Measurements from ENCODE around the gene ZNF33B. TPM values are rescaled to one million over a fixed set of nuclear protein-coding genes. Genes with fewer than 3 reads are reported as not detected.

Gene ZNF33B
- total RNA-seq, 1 experiment from 2014 or later = 43.2 TPM

DNA sequence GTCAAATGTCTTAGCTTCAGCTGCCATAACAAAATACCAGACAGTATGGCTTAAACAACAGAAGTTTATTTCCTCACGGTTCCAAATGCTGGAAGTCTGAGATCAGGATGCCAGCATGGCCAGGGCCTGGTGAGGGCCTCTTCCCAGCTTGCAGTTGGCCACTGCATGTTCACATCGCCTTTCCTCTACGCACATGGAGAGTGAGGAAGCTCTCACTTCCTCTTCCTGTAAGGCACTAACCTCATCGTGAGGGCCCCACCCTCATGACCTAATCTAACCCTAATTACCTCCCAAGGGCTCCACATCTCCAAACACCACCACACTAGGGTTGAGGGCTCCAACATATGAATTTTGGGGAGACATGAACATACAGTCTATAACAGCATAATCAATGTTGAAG, 14.4 kb downstream of the ZNF33B start:
- no peak overlapping the region for H3K4me3 Mint-ChIP-seq (ENCODE audit: unreplicated experiment)
- Histone ChIP-seq H3K4me3 (ENCODE audit: low read depth, low read length) (no peak overlapping the region), H3K27me3 (replicated peaks; ENCODE audit: control insufficient read depth, insufficient read depth, low read length) (no peaks in the 10 kb centered on the region), H3K36me3 (ENCODE audit: control insufficient read depth, insufficient read depth, low read length) (peaks cover 5% of the 10 kb centered on the region; the same call in 1 of the 2 replicates), H3K9me3 (no peaks in the 10 kb centered on the region), H3K4me1 (no peaks in the 10 kb centered on the region)
- ChIA-PET POLR2A (no interaction called here), CTCF (no interaction called here)
- peaks cover 7% of the 10 kb centered on the region for H3K4me1 Mint-ChIP-seq (ENCODE audit: low read depth, unreplicated experiment)
- TF ChIP-seq, protein P1, sequence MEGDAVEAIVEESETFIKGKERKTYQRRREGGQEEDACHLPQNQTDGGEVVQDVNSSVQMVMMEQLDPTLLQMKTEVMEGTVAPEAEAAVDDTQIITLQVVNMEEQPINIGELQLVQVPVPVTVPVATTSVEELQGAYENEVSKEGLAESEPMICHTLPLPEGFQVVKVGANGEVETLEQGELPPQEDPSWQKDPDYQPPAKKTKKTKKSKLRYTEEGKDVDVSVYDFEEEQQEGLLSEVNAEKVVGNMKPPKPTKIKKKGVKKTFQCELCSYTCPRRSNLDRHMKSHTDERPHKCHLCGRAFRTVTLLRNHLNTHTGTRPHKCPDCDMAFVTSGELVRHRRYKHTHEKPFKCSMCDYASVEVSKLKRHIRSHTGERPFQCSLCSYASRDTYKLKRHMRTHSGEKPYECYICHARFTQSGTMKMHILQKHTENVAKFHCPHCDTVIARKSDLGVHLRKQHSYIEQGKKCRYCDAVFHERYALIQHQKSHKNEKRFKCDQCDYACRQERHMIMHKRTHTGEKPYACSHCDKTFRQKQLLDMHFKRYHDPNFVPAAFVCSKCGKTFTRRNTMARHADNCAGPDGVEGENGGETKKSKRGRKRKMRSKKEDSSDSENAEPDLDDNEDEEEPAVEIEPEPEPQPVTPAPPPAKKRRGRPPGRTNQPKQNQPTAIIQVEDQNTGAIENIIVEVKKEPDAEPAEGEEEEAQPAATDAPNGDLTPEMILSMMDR (IDR thresholded peaks at IDR 0.05; ENCODE audit: insufficient read depth in 1 of 2, low read depth in 1 of 2, low read length in 1 of 2, severe bottlenecking in 1 of 2, unreplicated experiment in 1 of 2) = no peak
- no peak overlapping the region for H3K27ac Mint-ChIP-seq (ENCODE audit: unreplicated experiment)
- H3K9me3 Mint-ChIP-seq (ENCODE audit: unreplicated experiment) = no peaks in the 10 kb centered on the region
- no TSS peak for BruUV-seq (replicated peaks)
- H3K27me3 Mint-ChIP-seq (ENCODE audit: insufficient read depth, unreplicated experiment) = no peaks in the 10 kb centered on the region
- intact Hi-C loops (cut with micrococcal nuclease; ENCODE audit: unreplicated experiment) = no loop called here
- no peak for DNase-seq
- H3K36me3 Mint-ChIP-seq (ENCODE audit: insufficient read depth, unreplicated experiment) = peaks cover 62% of the 10 kb centered on the region

DNA sequence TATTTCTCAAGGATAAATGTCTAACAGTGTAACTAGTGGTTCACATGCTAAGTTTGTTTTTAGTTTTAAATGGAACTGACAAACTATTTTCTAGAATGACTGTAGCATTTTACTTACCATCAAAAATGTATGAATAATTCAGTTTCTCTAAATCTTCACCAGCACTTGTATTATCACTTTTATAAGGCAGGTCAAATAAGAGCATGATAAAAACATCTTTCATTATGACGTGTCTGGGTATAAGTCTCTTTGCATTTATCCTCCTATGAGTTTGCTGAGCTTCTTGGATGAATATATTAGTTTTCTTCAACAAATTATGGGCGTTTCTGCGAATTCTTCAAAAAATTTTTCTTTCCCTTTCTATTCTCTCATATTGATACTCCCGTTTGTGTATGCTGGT, 19.9 kb downstream of the ZNF33B start:
- ChIA-PET CTCF (no interaction called here), POLR2A (no interaction called here)
- BruUV-seq (replicated peaks) = no TSS peak
- no peaks in the 10 kb centered on the region for H3K4me1 ChIP-seq
- H3K36me3 Mint-ChIP-seq (ENCODE audit: insufficient read depth, unreplicated experiment) = peaks cover 71% of the 10 kb centered on the region
- H3K27me3 Mint-ChIP-seq (ENCODE audit: insufficient read depth, unreplicated experiment) = no peaks in the 10 kb centered on the region
- intact Hi-C loops (cut with micrococcal nuclease; ENCODE audit: unreplicated experiment) = no loop called here
- H3K36me3 ChIP-seq (ENCODE audit: control insufficient read depth, insufficient read depth, low read length) = 0 out of 2 replicates have a peak, but pooled peaks cover 1% of the 10 kb centered on the region
- TF ChIP-seq, protein P1 (IDR thresholded peaks at IDR 0.05; ENCODE audit: insufficient read depth in 1 of 2, low read depth in 1 of 2, low read length in 1 of 2, severe bottlenecking in 1 of 2, unreplicated experiment in 1 of 2) = no peak
- no peaks in the 10 kb centered on the region for H3K9me3 Mint-ChIP-seq (ENCODE audit: unreplicated experiment)
- H3K4me3 ChIP-seq (ENCODE audit: low read depth, low read length) = no peak overlapping the region
- H3K4me3 Mint-ChIP-seq (ENCODE audit: unreplicated experiment) = no peak overlapping the region
- no peak overlapping the region for H3K27ac Mint-ChIP-seq (ENCODE audit: unreplicated experiment)
- H3K9me3 ChIP-seq = no peaks in the 10 kb centered on the region
- H3K4me1 Mint-ChIP-seq (ENCODE audit: low read depth, unreplicated experiment) = peaks cover 7% of the 10 kb centered on the region
- no peak for DNase-seq
- no peaks in the 10 kb centered on the region for H3K27me3 ChIP-seq (replicated peaks; ENCODE audit: control insufficient read depth, insufficient read depth, low read length)

DNA sequence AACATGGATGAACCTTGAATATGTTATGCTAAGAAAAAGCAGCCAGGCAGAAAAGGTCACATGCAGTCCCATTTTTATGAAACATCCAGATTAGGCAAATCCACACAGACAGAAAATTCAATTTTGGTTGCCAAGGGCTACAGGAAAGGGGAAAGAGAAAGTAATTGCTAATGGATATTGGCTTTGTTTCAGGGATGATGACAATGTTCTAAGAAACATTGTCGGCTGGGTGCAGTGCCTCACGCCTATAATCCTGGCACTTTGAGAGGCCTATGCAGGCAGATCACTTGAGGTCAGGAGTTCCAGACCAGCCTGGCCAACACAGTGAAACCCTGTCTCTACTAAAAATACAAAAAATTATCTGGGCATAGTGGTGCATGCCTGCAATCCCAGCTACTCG, 23.0 kb downstream of the ZNF33B start:
- Histone ChIP-seq H3K4me3 (ENCODE audit: low read depth, low read length) (no peak overlapping the region), H3K36me3 (ENCODE audit: control insufficient read depth, insufficient read depth, low read length) (peaks cover 1% of the 10 kb centered on the region; the same call in 1 of the 2 replicates), H3K4me1 (no peaks in the 10 kb centered on the region), H3K27me3 (replicated peaks; ENCODE audit: control insufficient read depth, insufficient read depth, low read length) (no peaks in the 10 kb centered on the region), H3K9me3 (no peaks in the 10 kb centered on the region)
- DNase-seq = no peak
- no TSS peak for BruUV-seq (replicated peaks)
- ChIA-PET POLR2A (no interaction called here), CTCF (no interaction called here)
- no peaks in the 10 kb centered on the region for H3K27me3 Mint-ChIP-seq (ENCODE audit: insufficient read depth, unreplicated experiment)
- H3K9me3 Mint-ChIP-seq (ENCODE audit: unreplicated experiment) = no peaks in the 10 kb centered on the region
- intact Hi-C loops (cut with micrococcal nuclease; ENCODE audit: unreplicated experiment) = no loop called here
- H3K4me3 Mint-ChIP-seq (ENCODE audit: unreplicated experiment) = no peak overlapping the region
- peaks cover 73% of the 10 kb centered on the region for H3K36me3 Mint-ChIP-seq (ENCODE audit: insufficient read depth, unreplicated experiment)
- H3K4me1 Mint-ChIP-seq (ENCODE audit: low read depth, unreplicated experiment) = peaks cover 7% of the 10 kb centered on the region
- TF ChIP-seq, protein P1 (IDR thresholded peaks at IDR 0.05; ENCODE audit: insufficient read depth in 1 of 2, low read depth in 1 of 2, low read length in 1 of 2, severe bottlenecking in 1 of 2, unreplicated experiment in 1 of 2) = no peak
- H3K27ac Mint-ChIP-seq (ENCODE audit: unreplicated experiment) = no peak overlapping the region
